ENCODE data around the gene ABLIM1. TPM values are rescaled to one million over a fixed set of nuclear protein-coding genes. Genes with fewer than 3 reads are reported as not detected.

Gene ABLIM1
- total RNA-seq, 2 experiments from 2014 or later, result 91.5 to 97.9 TPM

- no peak overlapping the region for H3K27ac Mint-ChIP-seq
- POLR2A ChIA-PET, result no interaction called here
- CTCF ChIA-PET, result interaction anchor here (1.2 kb wide), 1 partner anchor 53 kb away, joined by 3 read pairs; no protein-coding TSS in a partner anchor
- H3K27me3 Mint-ChIP-seq, result peaks cover 5% of the 10 kb centered on the region
- no peaks in the 10 kb centered on the region for H3K36me3 Mint-ChIP-seq (ENCODE audit: low read depth)
- peaks cover 15% of the 10 kb centered on the region for H3K4me1 Mint-ChIP-seq
- no peaks in the 10 kb centered on the region for H3K9me3 Mint-ChIP-seq
- no peak for DNase-seq
- H3K4me3 Mint-ChIP-seq, result no peak overlapping the region
Measured at GRCh38 chr10:114650831-114651230, 7.2 kb downstream of the ABLIM1 start.

- POLR2A ChIA-PET, result no interaction called here
- H3K4me1 Mint-ChIP-seq, result peaks cover 14% of the 10 kb centered on the region
- H3K27me3 Mint-ChIP-seq, result peaks cover 5% of the 10 kb centered on the region
- no peaks in the 10 kb centered on the region for H3K9me3 Mint-ChIP-seq
- no peaks in the 10 kb centered on the region for H3K36me3 Mint-ChIP-seq (ENCODE audit: low read depth)
- no peak overlapping the region for H3K4me3 Mint-ChIP-seq
- DNase-seq, result no peak
- CTCF ChIA-PET, result interaction anchor here (1.2 kb wide), 1 partner anchor 54 kb away, joined by 3 read pairs; no protein-coding TSS in a partner anchor
- no peak overlapping the region for H3K27ac Mint-ChIP-seq
Measured at GRCh38 chr10:114650266-114650665, 7.8 kb downstream of the ABLIM1 start.

- Mint-ChIP-seq H3K27me3 (peaks cover 5% of the 10 kb centered on the region), H3K36me3 (ENCODE audit: low read depth) (no peaks in the 10 kb centered on the region), H3K4me1 (peaks cover 8% of the 10 kb centered on the region), H3K9me3 (no peaks in the 10 kb centered on the region), H3K27ac (no peak overlapping the region), H3K4me3 (no peak overlapping the region)
- POLR2A ChIA-PET, result no interaction called here
- no peak for DNase-seq
- CTCF ChIA-PET, result no interaction called here
Measured at GRCh38 chr10:114649217-114649903, 8.7 kb downstream of the ABLIM1 start.

- POLR2A ChIA-PET, result no interaction called here
Measured at GRCh38 chr10:114648368-114648767, 9.7 kb downstream of the ABLIM1 start.

GRCh38 chr10:114647545-114648138 lies 10.4 kb downstream of the ABLIM1 start:
- no peak for DNase-seq
- ChIA-PET CTCF (no interaction called here), POLR2A (no interaction called here)
- Mint-ChIP-seq H3K4me1 (peaks cover 2% of the 10 kb centered on the region), H3K36me3 (ENCODE audit: low read depth) (no peaks in the 10 kb centered on the region), H3K27ac (no peak overlapping the region), H3K9me3 (no peaks in the 10 kb centered on the region), H3K27me3 (peaks cover 5% of the 10 kb centered on the region), H3K4me3 (no peak overlapping the region)

More at GRCh38 chr10:114648368-114648767, 9.7 kb downstream of the ABLIM1 start:
- Mint-ChIP-seq H3K27me3 (peaks cover 5% of the 10 kb centered on the region), H3K9me3 (no peaks in the 10 kb centered on the region), H3K4me3 (no peak overlapping the region), H3K4me1 (peaks cover 2% of the 10 kb centered on the region), H3K36me3 (ENCODE audit: low read depth) (no peaks in the 10 kb centered on the region), H3K27ac (no peak overlapping the region)
- DNase-seq, result no peak
- CTCF ChIA-PET, result no interaction called here

- DNase-seq, result no peak
- ChIA-PET POLR2A (no interaction called here), CTCF (no interaction called here)
- no peak overlapping the region for H3K27ac Mint-ChIP-seq
- H3K9me3 Mint-ChIP-seq, result no peaks in the 10 kb centered on the region
- no peak overlapping the region for H3K4me3 Mint-ChIP-seq
- H3K4me1 Mint-ChIP-seq, result peaks cover 2% of the 10 kb centered on the region
- H3K36me3 Mint-ChIP-seq (ENCODE audit: low read depth), result no peaks in the 10 kb centered on the region
- H3K27me3 Mint-ChIP-seq, result peaks cover 6% of the 10 kb centered on the region
Measured at GRCh38 chr10:114646426-114646825, 11.6 kb downstream of the ABLIM1 start.

GRCh38 chr10:114645706-114646105 lies 12.4 kb downstream of the ABLIM1 start:
- Mint-ChIP-seq H3K27ac (no peak overlapping the region), H3K4me3 (no peak overlapping the region)
- POLR2A ChIA-PET, result no interaction called here

GRCh38 chr10:114643158-114643557 lies 14.9 kb downstream of the ABLIM1 start:
- ChIA-PET POLR2A (no interaction called here), CTCF (no interaction called here)
- Mint-ChIP-seq H3K9me3 (no peaks in the 10 kb centered on the region), H3K36me3 (ENCODE audit: low read depth) (no peaks in the 10 kb centered on the region), H3K4me1 (no peaks in the 10 kb centered on the region), H3K4me3 (no peak overlapping the region), H3K27ac (no peak overlapping the region), H3K27me3 (peaks cover 4% of the 10 kb centered on the region)
- DNase-seq, result no peak

More at GRCh38 chr10:114645706-114646105, 12.4 kb downstream of the ABLIM1 start:
- Mint-ChIP-seq H3K4me1 (peaks cover 2% of the 10 kb centered on the region), H3K27me3 (peaks cover 7% of the 10 kb centered on the region), H3K9me3 (no peaks in the 10 kb centered on the region), H3K36me3 (ENCODE audit: low read depth) (no peaks in the 10 kb centered on the region)
- no peak for DNase-seq
- CTCF ChIA-PET, result interaction anchor here (0.6 kb wide), 1 partner anchor 30 kb away, joined by 3 read pairs; no protein-coding TSS in a partner anchor

- no peak overlapping the region for H3K27ac Mint-ChIP-seq
- no peaks in the 10 kb centered on the region for H3K4me1 Mint-ChIP-seq
- CTCF ChIA-PET, result no interaction called here
- peaks cover 4% of the 10 kb centered on the region for H3K27me3 Mint-ChIP-seq
- POLR2A ChIA-PET, result no interaction called here
- no peaks in the 10 kb centered on the region for H3K36me3 Mint-ChIP-seq (ENCODE audit: low read depth)
- DNase-seq, result no peak
- no peaks in the 10 kb centered on the region for H3K9me3 Mint-ChIP-seq
- H3K4me3 Mint-ChIP-seq, result no peak overlapping the region
Measured at GRCh38 chr10:114642729-114643128, 15.3 kb downstream of the ABLIM1 start.

- POLR2A ChIA-PET, result no interaction called here
Measured at GRCh38 chr10:114638821-114639625, 19.1 kb downstream of the ABLIM1 start.

GRCh38 chr10:114635797-114636550 lies 22.1 kb downstream of the ABLIM1 start:
- POLR2A ChIA-PET, result interaction anchor here (1.2 kb wide), 1 partner anchor 19 kb away, joined by 4 read pairs; no protein-coding TSS in a partner anchor
- Mint-ChIP-seq H3K4me3 (no peak overlapping the region), H3K27ac (no peak overlapping the region), H3K27me3 (peaks cover 36% of the 10 kb centered on the region), H3K9me3 (no peaks in the 10 kb centered on the region), H3K4me1 (peaks cover 16% of the 10 kb centered on the region), H3K36me3 (ENCODE audit: low read depth) (peaks cover 3% of the 10 kb centered on the region)
- DNase-seq, result no peak
- CTCF ChIA-PET, result no interaction called here

More at GRCh38 chr10:114638821-114639625, 19.1 kb downstream of the ABLIM1 start:
- no peak overlapping the region for H3K4me3 Mint-ChIP-seq
- peaks cover 10% of the 10 kb centered on the region for H3K27me3 Mint-ChIP-seq
- DNase-seq, result no peak
- no peaks in the 10 kb centered on the region for H3K9me3 Mint-ChIP-seq
- H3K4me1 Mint-ChIP-seq, result no peaks in the 10 kb centered on the region
- CTCF ChIA-PET, result no interaction called here
- no peak overlapping the region for H3K27ac Mint-ChIP-seq
- no peaks in the 10 kb centered on the region for H3K36me3 Mint-ChIP-seq (ENCODE audit: low read depth)

- H3K4me1 Mint-ChIP-seq, result peaks cover 18% of the 10 kb centered on the region
- H3K27ac Mint-ChIP-seq, result no peak overlapping the region
- peaks cover 44% of the 10 kb centered on the region for H3K27me3 Mint-ChIP-seq
- no peak for DNase-seq
- H3K36me3 Mint-ChIP-seq (ENCODE audit: low read depth), result peaks cover 3% of the 10 kb centered on the region
- H3K9me3 Mint-ChIP-seq, result no peaks in the 10 kb centered on the region
- POLR2A ChIA-PET, result interaction anchor here (1.2 kb wide), 1 partner anchor 19 kb away, joined by 4 read pairs; no protein-coding TSS in a partner anchor
- H3K4me3 Mint-ChIP-seq, result no peak overlapping the region
- CTCF ChIA-PET, result interaction anchor here (0.5 kb wide), 1 partner anchor 65 kb away, joined by 4 read pairs; no protein-coding TSS in a partner anchor
Measured at GRCh38 chr10:114635101-114635500, 23.0 kb downstream of the ABLIM1 start.

- Mint-ChIP-seq H3K9me3 (no peaks in the 10 kb centered on the region), H3K36me3 (ENCODE audit: low read depth) (peaks cover 3% of the 10 kb centered on the region), H3K4me1 (peaks cover 19% of the 10 kb centered on the region), H3K4me3 (no peak overlapping the region), H3K27ac (no peak overlapping the region), H3K27me3 (peaks cover 50% of the 10 kb centered on the region)
- no peak for DNase-seq
- CTCF ChIA-PET, result interaction anchor here (1.2 kb wide), 1 partner anchor 163 kb away, joined by 4 read pairs; no protein-coding TSS in a partner anchor
- POLR2A ChIA-PET, result no interaction called here
Measured at GRCh38 chr10:114634609-114634979, 23.5 kb downstream of the ABLIM1 start.
